ENCODE results near the gene HS6ST1.

The HS6ST1 gene

GRCh38 chr2:128318776-128319464 lies at the start of gene HS6ST1:
HS6ST1 (minus strand) TSS chr2:128318868; CDS start chr2:128318563, 305 bp downstream.
- DNase-seq (ENCODE audit: low spot score), result peak; percentile 97

GRCh38 chr2:128367601-128368359 lies 49.1 kb upstream of the HS6ST1 start:
- no peak for DNase-seq (ENCODE audit: low spot score)

- DNase-seq (ENCODE audit: low spot score), result no peak
Measured at GRCh38 chr2:128366713-128367511, 48.2 kb upstream of the HS6ST1 start.

- DNase-seq (ENCODE audit: low spot score), result peak; percentile 41
Measured at GRCh38 chr2:128365217-128365905, 46.7 kb upstream of the HS6ST1 start.

- no peak for DNase-seq (ENCODE audit: low spot score)
Measured at GRCh38 chr2:128364441-128364911, 45.8 kb upstream of the HS6ST1 start.

- DNase-seq (ENCODE audit: low spot score), result no peak
Measured at GRCh38 chr2:128363934-128364361, 45.3 kb upstream of the HS6ST1 start.

GRCh38 chr2:128362889-128363228 lies 44.2 kb upstream of the HS6ST1 start:
- peak; percentile 93 for DNase-seq (ENCODE audit: low spot score)

GRCh38 chr2:128362176-128362888 lies 43.7 kb upstream of the HS6ST1 start:
- DNase-seq (ENCODE audit: low spot score), result no peak

- DNase-seq (ENCODE audit: low spot score), result no peak
Measured at GRCh38 chr2:128361376-128362131, 42.9 kb upstream of the HS6ST1 start.

- no peak for DNase-seq (ENCODE audit: low spot score)
Measured at GRCh38 chr2:128360711-128361110, 42.0 kb upstream of the HS6ST1 start.

- no peak for DNase-seq (ENCODE audit: low spot score)
Measured at GRCh38 chr2:128359841-128360240, 41.2 kb upstream of the HS6ST1 start.

- no peak for DNase-seq (ENCODE audit: low spot score)
Measured at GRCh38 chr2:128358941-128359731, 40.5 kb upstream of the HS6ST1 start.

- DNase-seq (ENCODE audit: low spot score), result no peak
Measured at GRCh38 chr2:128357506-128358370, 39.1 kb upstream of the HS6ST1 start.

- DNase-seq (ENCODE audit: low spot score), result no peak
Measured at GRCh38 chr2:128356127-128356526, 37.5 kb upstream of the HS6ST1 start.

- peak; percentile 68 for DNase-seq (ENCODE audit: low spot score)
Measured at GRCh38 chr2:128354726-128355470, 36.2 kb upstream of the HS6ST1 start.

- DNase-seq (ENCODE audit: low spot score), result no peak
Measured at GRCh38 chr2:128354161-128354560, 35.5 kb upstream of the HS6ST1 start.

GRCh38 chr2:128350736-128351135 lies 32.1 kb upstream of the HS6ST1 start:
- DNase-seq (ENCODE audit: low spot score), result no peak

GRCh38 chr2:128348701-128349100 lies 30.0 kb upstream of the HS6ST1 start:
- no peak for DNase-seq (ENCODE audit: low spot score)

Data from GM03348 (cell line).